Uterus (tissue), 4 donors: ENCODE measurements around the gene MOSPD2. TPM values are rescaled to one million over a fixed set of nuclear protein-coding genes. Genes with fewer than 3 reads are reported as not detected.

ENCODE experiments used
- DNase-seq, 2 donors: peaks; one replicate each; pipeline ENCODE4 v3.0.0-alpha.2; 2019 to 2020
- H3K27ac ChIP-seq, 2 donors: fragments of 200-600 bp; sonication (generic); 1 replicate in 1 of 2; 2 replicates in 1 of 2; pipeline ENCODE4 v1.5.1; 2016 to 2018
- H3K27me3 ChIP-seq, 2 donors: fragments of 200-600 bp; sonication (generic); one replicate each; pipeline ENCODE4 v1.5.1; 2018 to 2019; ENCODE audit warnings: control low read depth in 1 of 2
- H3K36me3 ChIP-seq, 2 donors: fragments of 200-600 bp; sonication (generic); one replicate each; pipeline ENCODE4 v1.5.1; 2019; ENCODE audit warnings: control low read depth in 1 of 2
- H3K4me1 ChIP-seq, 2 donors: fragments of 200-600 bp; sonication (generic); one replicate each; pipeline ENCODE4 v1.5.1; 2018 to 2019; ENCODE audit warnings: control low read depth in 1 of 2
- H3K4me3 ChIP-seq, 2 donors: fragments of 200-600 bp; sonication (generic); 1 replicate in 1 of 2; 2 replicates in 1 of 2; pipeline ENCODE4 v1.5.1; 2018 to 2019; ENCODE audit warnings: mild to moderate bottlenecking in 1 of 2
- H3K9me3 ChIP-seq, 2 donors: fragments of 200-600 bp; sonication (generic); one replicate each; pipeline ENCODE4 v1.5.1; 2019; ENCODE audit warnings: control low read depth in 1 of 2
- POLR2A ChIP-seq, 2 donors: fragments of 450-650 bp; IDR thresholded peaks; one replicate each; pipeline ENCODE4 v1.6.1; 2016; ENCODE audit warnings: antibody characterized with exemption in 2 of 2, mild to moderate bottlenecking in 1 of 2, moderate library complexity in 1 of 2
- intact Hi-C: fragments of 100-400 bp; cut with DNase I; formaldehyde crosslinking; loops from one replicate; pipeline ENCODE4 v1.15.1; 2023; ENCODE audit warnings: low total_unique reads
- total RNA-seq, 4 donors: library from RNA; depleted of rRNA in 3 of 4; stranded (reverse); fragments of >200 nt in 3 of 4; gene quantifications; one replicate each; pipeline versions ENCODE4 v1.1.0 to v1.2.4, GENCODE V29; 2014 to 2023
- TF ChIP-seq, protein P1 (sequence below), 4 experiments: fragments of 200-600 bp in 2 of 4; fragments of 450-650 bp in 2 of 4; sonication (generic) in 2 of 4; IDR thresholded peaks; one replicate each; pipeline ENCODE4 v1.5.1; 2016 to 2019; ENCODE audit warnings: antibody characterized with exemption in 4 of 4, mild to moderate bottlenecking in 2 of 4, moderate library complexity in 1 of 4
- donor health status: DM: yes; HTN: yes; CAD: no.

Gene MOSPD2
- total RNA-seq, 4 donors from 2014 or later: 4.7 to 38.2 (median 23.4) TPM

DNA sequence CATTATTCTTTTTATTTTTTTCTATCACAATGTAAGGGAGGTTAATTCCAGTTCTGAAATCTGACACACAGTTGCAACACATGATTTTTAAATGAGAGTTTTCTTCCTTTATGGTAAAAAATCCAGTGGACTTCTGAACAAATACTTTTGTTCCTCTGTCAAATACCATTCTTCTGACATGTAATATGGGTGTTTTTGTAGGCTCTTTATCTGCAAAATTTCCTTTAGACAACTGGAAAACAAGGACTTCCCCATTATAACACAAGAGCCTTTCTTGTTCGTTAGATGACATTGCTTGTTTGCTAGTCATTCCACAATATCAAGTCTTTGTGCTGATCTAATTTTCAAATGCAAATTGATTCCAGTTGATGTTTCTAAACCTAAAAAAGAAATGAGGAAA is 8.0 kb upstream of the MOSPD2 start:
- DNase-seq: no peak
- intact Hi-C loops: no loop called here
- Histone ChIP-seq H3K4me3 (no peak overlapping the region), H3K4me1 (no peaks in the 10 kb centered on the region), H3K9me3 (peaks cover 0 to 3% of the 10 kb centered on the region in 2 donors), H3K27ac (no peak overlapping the region), H3K36me3 (no peaks in the 10 kb centered on the region), H3K27me3 (no peaks in the 10 kb centered on the region)
- no peak for TF ChIP-seq POLR2A (IDR thresholded peaks at IDR 0.05)
- TF ChIP-seq, protein P1, sequence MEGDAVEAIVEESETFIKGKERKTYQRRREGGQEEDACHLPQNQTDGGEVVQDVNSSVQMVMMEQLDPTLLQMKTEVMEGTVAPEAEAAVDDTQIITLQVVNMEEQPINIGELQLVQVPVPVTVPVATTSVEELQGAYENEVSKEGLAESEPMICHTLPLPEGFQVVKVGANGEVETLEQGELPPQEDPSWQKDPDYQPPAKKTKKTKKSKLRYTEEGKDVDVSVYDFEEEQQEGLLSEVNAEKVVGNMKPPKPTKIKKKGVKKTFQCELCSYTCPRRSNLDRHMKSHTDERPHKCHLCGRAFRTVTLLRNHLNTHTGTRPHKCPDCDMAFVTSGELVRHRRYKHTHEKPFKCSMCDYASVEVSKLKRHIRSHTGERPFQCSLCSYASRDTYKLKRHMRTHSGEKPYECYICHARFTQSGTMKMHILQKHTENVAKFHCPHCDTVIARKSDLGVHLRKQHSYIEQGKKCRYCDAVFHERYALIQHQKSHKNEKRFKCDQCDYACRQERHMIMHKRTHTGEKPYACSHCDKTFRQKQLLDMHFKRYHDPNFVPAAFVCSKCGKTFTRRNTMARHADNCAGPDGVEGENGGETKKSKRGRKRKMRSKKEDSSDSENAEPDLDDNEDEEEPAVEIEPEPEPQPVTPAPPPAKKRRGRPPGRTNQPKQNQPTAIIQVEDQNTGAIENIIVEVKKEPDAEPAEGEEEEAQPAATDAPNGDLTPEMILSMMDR (IDR thresholded peaks at IDR 0.05): no peak

DNA sequence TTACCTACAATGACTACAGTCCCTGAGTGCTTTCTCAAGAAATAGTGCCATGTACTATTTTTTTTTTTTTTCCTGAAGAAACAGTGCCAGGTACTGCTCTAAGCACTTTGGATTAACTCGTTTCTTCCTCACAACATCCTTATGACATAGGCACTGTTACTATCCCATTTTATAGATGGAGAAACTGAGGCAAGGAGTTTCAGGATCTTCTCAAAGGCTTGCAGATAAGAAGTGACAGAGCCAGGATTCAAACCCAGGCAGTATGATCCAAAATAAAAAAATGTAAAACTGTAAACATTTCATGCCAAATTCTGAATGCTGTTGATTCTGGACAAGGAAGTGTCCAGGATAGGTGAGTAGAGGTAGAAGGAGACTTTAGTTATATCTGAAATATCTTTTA is 1.5 kb upstream of the MOSPD2 start:
- TF ChIP-seq, protein P1 (IDR thresholded peaks at IDR 0.05): no peak
- no peak for TF ChIP-seq POLR2A (IDR thresholded peaks at IDR 0.05)
- no peak for DNase-seq
- Histone ChIP-seq H3K4me3 (no peak overlapping the region), H3K36me3 (no peaks in the 10 kb centered on the region), H3K4me1 (no peaks in the 10 kb centered on the region), H3K9me3 (no peaks in the 10 kb centered on the region), H3K27me3 (no peaks in the 10 kb centered on the region), H3K27ac (no peak overlapping the region)
- intact Hi-C loops: no loop called here

DNA sequence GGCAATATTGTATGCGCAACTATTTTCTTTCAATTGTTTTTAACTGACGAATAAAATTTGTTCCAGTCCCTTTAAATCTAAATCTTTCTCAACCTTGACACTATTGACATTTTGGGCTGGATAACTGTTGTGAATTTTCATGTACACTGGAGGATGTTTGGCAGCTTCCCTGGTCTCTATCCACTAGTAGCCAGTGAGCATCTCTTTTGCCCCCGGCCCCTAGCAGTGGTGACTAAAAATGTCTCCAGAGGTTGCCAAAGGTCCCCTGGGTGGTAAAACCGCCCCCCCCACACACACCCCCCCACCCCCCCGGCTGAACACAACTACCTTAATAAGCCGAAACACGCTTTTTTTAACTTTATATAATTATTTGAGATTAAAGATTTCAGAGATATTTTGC is 866 bp upstream of the MOSPD2 start:
- Histone ChIP-seq H3K27me3 (no peaks in the 10 kb centered on the region), H3K36me3 (no peaks in the 10 kb centered on the region), H3K4me1 (no peaks in the 10 kb centered on the region), H3K27ac (peak overlapping the region; percentile 67 to 80), H3K9me3 (no peaks in the 10 kb centered on the region), H3K4me3 (peak overlapping the region; percentile 45 to 50)
- no peak for DNase-seq
- intact Hi-C loops: no loop called here
- TF ChIP-seq, protein P1 (IDR thresholded peaks at IDR 0.05): no peak
- no peak for TF ChIP-seq POLR2A (IDR thresholded peaks at IDR 0.05)

DNA sequence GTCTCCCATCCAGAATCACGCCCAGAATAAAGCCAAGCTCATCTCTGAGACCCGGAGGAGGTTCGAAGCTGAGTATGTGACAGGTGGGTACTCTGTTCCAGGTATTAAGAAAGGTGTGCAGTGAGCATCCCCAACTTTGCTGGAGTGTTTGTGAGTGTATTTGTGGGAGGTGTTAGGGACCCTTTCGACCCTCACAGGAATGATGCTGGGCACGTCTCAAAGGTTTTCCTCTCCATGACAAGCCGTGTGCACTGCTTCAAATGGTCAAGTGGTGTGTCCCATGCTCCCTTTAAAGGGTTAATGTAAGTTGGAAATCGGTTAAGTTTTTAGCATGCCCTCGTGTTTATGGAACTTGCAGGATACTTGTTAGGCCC is 442 bp downstream of the MOSPD2 start:
- Histone ChIP-seq H3K9me3 (no peaks in the 10 kb centered on the region), H3K27ac (peak overlapping the region; percentile 80 to 88), H3K4me3 (peak overlapping the region; percentile 50 to 65), H3K27me3 (no peaks in the 10 kb centered on the region), H3K36me3 (no peaks in the 10 kb centered on the region), H3K4me1 (no peaks in the 10 kb centered on the region)
- intact Hi-C loops: no loop called here
- DNase-seq: no peak
- no peak for TF ChIP-seq POLR2A (IDR thresholded peaks at IDR 0.05)
- TF ChIP-seq, protein P1 (IDR thresholded peaks at IDR 0.05): no peak

DNA sequence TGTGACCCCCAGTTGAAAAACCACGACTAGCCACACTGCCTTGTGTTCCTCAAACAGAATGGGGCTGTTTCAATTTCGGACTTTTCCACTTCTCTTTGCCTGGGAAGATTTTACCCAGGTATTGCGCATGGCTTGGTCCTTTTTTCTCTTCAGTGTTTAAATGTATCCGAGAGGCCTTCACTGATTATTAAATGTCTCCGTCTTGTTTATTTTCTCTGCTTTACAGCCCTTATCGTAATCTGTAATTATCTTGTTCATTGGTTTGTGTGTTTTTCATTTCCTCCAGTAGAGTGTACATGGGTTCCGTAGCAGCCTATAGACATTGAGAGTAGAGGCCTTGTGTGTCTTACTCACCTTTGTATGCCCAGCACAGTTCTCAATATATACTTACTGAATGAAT is 2.4 kb downstream of the MOSPD2 start:
- intact Hi-C loops: no loop called here
- TF ChIP-seq, protein P1 (IDR thresholded peaks at IDR 0.05): no peak
- no peak for TF ChIP-seq POLR2A (IDR thresholded peaks at IDR 0.05)
- DNase-seq: no peak
- H3K4me1 ChIP-seq: no peaks in the 10 kb centered on the region
- H3K27me3 ChIP-seq: no peaks in the 10 kb centered on the region
- H3K9me3 ChIP-seq: no peaks in the 10 kb centered on the region
- H3K27ac ChIP-seq: no peak overlapping the region
- H3K36me3 ChIP-seq: peaks cover 0 to 2% of the 10 kb centered on the region in 2 donors
- H3K4me3 ChIP-seq: no peak overlapping the region
